Endodermal cell (in vitro differentiated cells): ENCODE measurements around the gene FABP1. TPM values are rescaled to one million over a fixed set of nuclear protein-coding genes. Genes with fewer than 3 reads are reported as not detected.

Source experiments
- DNase-seq: peaks from one replicate; pipeline ENCODE4 v3.0.0-alpha.2; 2017
- H3K27ac ChIP-seq: 2 replicates; pipeline ENCODE4 v1.5.1; 2013; ENCODE audit warnings: mild to moderate bottlenecking, low read depth, low read length, moderate library complexity
- H3K27me3 ChIP-seq: 2 replicates; pipeline ENCODE4 v1.6.1; 2013; ENCODE audit warnings: mild to moderate bottlenecking, low read length, moderate library complexity; ENCODE audit not compliant: insufficient read depth, control insufficient read depth, poor library complexity, severe bottlenecking
- H3K36me3 ChIP-seq: 2 replicates; pipeline ENCODE4 v1.7.0; 2013; ENCODE audit warnings: mild to moderate bottlenecking, low read length, moderate library complexity; ENCODE audit not compliant: control insufficient read depth, insufficient read depth
- H3K4me1 ChIP-seq: one replicate; pipeline ENCODE4 v1.7.0; 2013; ENCODE audit warnings: low read length; ENCODE audit not compliant: control insufficient read depth, insufficient read depth
- H3K4me3 ChIP-seq: 2 replicates; pipeline ENCODE4 v1.5.1; 2013; ENCODE audit warnings: mild to moderate bottlenecking, low read length, moderate library complexity
- H3K9ac ChIP-seq: 2 replicates; pipeline ENCODE4 v1.6.1; 2013; ENCODE audit warnings: mild to moderate bottlenecking, low read length, moderate library complexity; ENCODE audit not compliant: poor library complexity, severe bottlenecking; ENCODE audit errors: extremely low read depth
- H3K9me3 ChIP-seq: 2 replicates; pipeline ENCODE4 v1.6.1; 2013; ENCODE audit warnings: mild to moderate bottlenecking, low read length, moderate library complexity; ENCODE audit not compliant: control insufficient read depth
- H3K27ac Mint-ChIP-seq: 2 replicates; pipeline ENCODE4 v1.8.0; 2020; ENCODE audit warnings: mixed read lengths
- H3K27me3 Mint-ChIP-seq: 2 replicates; pipeline ENCODE4 v1.8.0; 2021; ENCODE audit warnings: mild to moderate bottlenecking, mixed read lengths; ENCODE audit not compliant: insufficient read depth
- H3K36me3 Mint-ChIP-seq: 2 replicates; pipeline ENCODE4 v1.8.0; 2020; ENCODE audit warnings: low read depth, mixed read lengths
- H3K4me1 Mint-ChIP-seq: 2 replicates; pipeline ENCODE4 v1.8.0; 2020; ENCODE audit warnings: mixed read lengths
- H3K4me3 Mint-ChIP-seq: 2 replicates; pipeline ENCODE4 v1.8.0; 2020; ENCODE audit warnings: mild to moderate bottlenecking, moderate library complexity, mixed read lengths
- H3K9me3 Mint-ChIP-seq: 2 replicates; pipeline ENCODE4 v1.8.0; 2020; ENCODE audit warnings: mild to moderate bottlenecking, mixed read lengths
- CTCF ChIP-seq: fragments of 200-600 bp; sonication (generic); conservative IDR thresholded peaks from 2 replicates; pipeline ENCODE4 v1.5.0; 2021; ENCODE audit warnings: antibody characterized with exemption, mild to moderate bottlenecking
- WGBS, 2 experiments: methylation state at CpG; one replicate each; pipeline versions ENCODE4 v1.1.5 to v1.1.7; 2013; ENCODE audit warnings: missing lambda C conversion rate in 2 of 2, mixed read lengths in 1 of 2; ENCODE audit not compliant: insufficient coverage in 1 of 2, insufficient read length in 1 of 2; 5-methylcytosine and 5-hydroxymethylcytosine counted together
- total RNA-seq, 2 donors: library from RNA; stranded (reverse); fragmentation: NEBNext Ultra II Directional in 1 of 2; extraction: Animal tissue kit (Norgen Biotek cat#: 25700) in 1 of 2; gene quantifications; 2 replicates in 1 of 2; 3 replicates in 1 of 2; pipeline ENCODE4 v1.2.1, GENCODE V29; 2021

FABP1 gene
- total RNA-seq, 2 donors from 2014 or later = not detected

- TF ChIP-seq CTCF = no peak
- Histone ChIP-seq H3K27ac (no peak overlapping the region), H3K36me3 (no peaks in the 10 kb centered on the region), H3K4me1 (no peaks in the 10 kb centered on the region), H3K27me3 (no peaks in the 10 kb centered on the region), H3K9me3 (no peaks in the 10 kb centered on the region), H3K9ac (no peak overlapping the region), H3K4me3 (no peak overlapping the region)
- Mint-ChIP-seq H3K9me3 (no peaks in the 10 kb centered on the region), H3K4me1 (peaks cover 10% of the 10 kb centered on the region), H3K27me3 (peaks cover 10% of the 10 kb centered on the region), H3K4me3 (no peak overlapping the region), H3K36me3 (no peaks in the 10 kb centered on the region), H3K27ac (no peak overlapping the region)
- no peak for DNase-seq
These were observed 29.3 kb downstream of the FABP1 start for GRCh38 chr2:88098558-88098900.

- H3K27me3 Mint-ChIP-seq = peaks cover 7% of the 10 kb centered on the region
- no peaks in the 10 kb centered on the region for H3K4me1 ChIP-seq
- no peaks in the 10 kb centered on the region for H3K36me3 ChIP-seq
- WGBS, 2 experiments = 94 to 100% methylated on average over 3 to 4 of the region's 4 CpGs
- no peak overlapping the region for H3K27ac Mint-ChIP-seq
- no peak overlapping the region for H3K27ac ChIP-seq
- H3K9ac ChIP-seq = no peak overlapping the region
- no peaks in the 10 kb centered on the region for H3K36me3 Mint-ChIP-seq
- TF ChIP-seq CTCF = no peak
- peaks cover 10% of the 10 kb centered on the region for H3K4me1 Mint-ChIP-seq
- H3K4me3 ChIP-seq = no peak overlapping the region
- H3K4me3 Mint-ChIP-seq = no peak overlapping the region
- no peaks in the 10 kb centered on the region for H3K9me3 ChIP-seq
- DNase-seq = peak; percentile 3
- H3K27me3 ChIP-seq = peaks cover 4% of the 10 kb centered on the region
- H3K9me3 Mint-ChIP-seq = no peaks in the 10 kb centered on the region
These were observed 29.8 kb downstream of the FABP1 start for GRCh38 chr2:88097891-88098557.

GRCh38 chr2:88097192-88097591 is 30.7 kb downstream of the FABP1 start:
- peaks cover 10% of the 10 kb centered on the region for H3K4me1 Mint-ChIP-seq
- WGBS, 2 experiments = 73 to 83% methylated on average over 1 to 3 of the region's 3 CpGs
- H3K4me3 Mint-ChIP-seq = no peak overlapping the region
- peak; percentile 45 for DNase-seq
- H3K36me3 Mint-ChIP-seq = no peaks in the 10 kb centered on the region
- no peaks in the 10 kb centered on the region for H3K9me3 Mint-ChIP-seq
- peaks cover 4% of the 10 kb centered on the region for H3K27me3 ChIP-seq
- no peak overlapping the region for H3K9ac ChIP-seq
- no peak for TF ChIP-seq CTCF
- no peak overlapping the region for H3K4me3 ChIP-seq
- no peak overlapping the region for H3K27ac ChIP-seq
- H3K4me1 ChIP-seq = no peaks in the 10 kb centered on the region
- no peak overlapping the region for H3K27ac Mint-ChIP-seq
- H3K27me3 Mint-ChIP-seq = peaks cover 2% of the 10 kb centered on the region
- H3K36me3 ChIP-seq = no peaks in the 10 kb centered on the region
- no peaks in the 10 kb centered on the region for H3K9me3 ChIP-seq
